Trophoblast cell (in vitro differentiated cells and primary cell): ENCODE measurements around the gene PGK1.

Experiments
- DNase-seq, 2 donors: peaks; one replicate each; pipeline ENCODE4 v3.0.0-alpha.2; 2016
- H2AFZ ChIP-seq: 2 replicates; pipeline ENCODE4 v1.6.1; 2013; ENCODE audit warnings: low read length, moderate library complexity, mild to moderate bottlenecking; ENCODE audit not compliant: insufficient read depth, poor library complexity
- H2AK5ac ChIP-seq: 2 replicates; pipeline ENCODE4 v1.6.1; 2013; ENCODE audit warnings: mild to moderate bottlenecking, low read length
- H2BK120ac ChIP-seq: 2 replicates; pipeline ENCODE4 v1.6.1; 2013; ENCODE audit warnings: low read length, mild to moderate bottlenecking, moderate library complexity; ENCODE audit not compliant: insufficient read depth, poor library complexity
- H2BK12ac ChIP-seq: 2 replicates; pipeline ENCODE4 v1.6.1; 2013; ENCODE audit warnings: mild to moderate bottlenecking, low read length, moderate library complexity
- H2BK5ac ChIP-seq: 2 replicates; pipeline ENCODE4 v1.6.1; 2013; ENCODE audit warnings: low read length, low read depth, moderate library complexity, mild to moderate bottlenecking; ENCODE audit not compliant: poor library complexity
- H3K14ac ChIP-seq: 2 replicates; pipeline ENCODE4 v1.6.1; 2013; ENCODE audit warnings: mild to moderate bottlenecking, low read length
- H3K18ac ChIP-seq: 2 replicates; pipeline ENCODE4 v1.6.1; 2013; ENCODE audit warnings: mild to moderate bottlenecking, low read length
- H3K23ac ChIP-seq: 2 replicates; pipeline ENCODE4 v1.6.1; 2013; ENCODE audit warnings: low read length
- H3K27ac ChIP-seq: 2 replicates; pipeline ENCODE4 v1.5.1; 2013; ENCODE audit warnings: low read depth, mild to moderate bottlenecking, inconsistent platforms, low read length, moderate library complexity
- H3K27me3 ChIP-seq: 2 replicates; pipeline ENCODE4 v1.6.1; 2013; ENCODE audit warnings: inconsistent platforms, mild to moderate bottlenecking, low read length, moderate library complexity; ENCODE audit not compliant: insufficient read depth
- H3K36me3 ChIP-seq, 2 experiments: 1 replicate in 1 of 2; 2 replicates in 1 of 2; pipeline ENCODE4 v1.6.1; 2013; ENCODE audit warnings: low read length in 2 of 2, mild to moderate bottlenecking in 2 of 2, moderate library complexity in 1 of 2; ENCODE audit not compliant: insufficient read depth in 2 of 2, control insufficient read depth in 1 of 2
- H3K4ac ChIP-seq: 2 replicates; pipeline ENCODE4 v1.6.1; 2013; ENCODE audit warnings: low read depth, mild to moderate bottlenecking, low read length, moderate library complexity
- H3K4me1 ChIP-seq, 2 experiments: 1 replicate in 1 of 2; 2 replicates in 1 of 2; pipeline ENCODE4 v1.6.1; 2013; ENCODE audit warnings: low read length in 2 of 2, mild to moderate bottlenecking in 2 of 2, moderate library complexity in 1 of 2; ENCODE audit not compliant: insufficient read depth in 2 of 2, control insufficient read depth in 1 of 2
- H3K4me2 ChIP-seq: 2 replicates; pipeline ENCODE4 v1.6.1; 2013; ENCODE audit warnings: inconsistent platforms, mild to moderate bottlenecking, low read length, moderate library complexity
- H3K4me3 ChIP-seq: 2 replicates; pipeline ENCODE4 v1.5.1; 2013; ENCODE audit warnings: mild to moderate bottlenecking, low read depth, low read length, inconsistent platforms
- H3K79me1 ChIP-seq: one replicate; pipeline ENCODE4 v1.6.1; 2013; ENCODE audit warnings: low read length
- H3K79me2 ChIP-seq: 2 replicates; pipeline ENCODE4 v1.6.1; 2013; ENCODE audit warnings: low read length, mild to moderate bottlenecking; ENCODE audit not compliant: control insufficient read depth, insufficient read depth, poor library complexity
- H3K9ac ChIP-seq: 2 replicates; pipeline ENCODE4 v1.6.1; 2013; ENCODE audit warnings: mild to moderate bottlenecking, low read length
- H3K9me3 ChIP-seq: 2 replicates; pipeline ENCODE4 v1.6.1; 2013; ENCODE audit warnings: low read depth, mild to moderate bottlenecking, control low read depth, inconsistent platforms, low read length; ENCODE audit not compliant: insufficient read depth
- H4K12ac ChIP-seq: 2 replicates; pipeline ENCODE4 v1.6.1; 2013; ENCODE audit warnings: low read depth, mild to moderate bottlenecking, low read length, moderate library complexity
- H4K8ac ChIP-seq: 2 replicates; pipeline ENCODE4 v1.6.1; 2013; ENCODE audit warnings: low read depth, mild to moderate bottlenecking, low read length, moderate library complexity
- H4K91ac ChIP-seq: one replicate; pipeline ENCODE4 v1.6.1; 2013; ENCODE audit warnings: low read depth, mild to moderate bottlenecking, low read length, moderate library complexity
- WGBS: extraction: QIAGEN DNeasy Blood & Tissue Kit; methylation state at CpG from one replicate; pipeline ENCODE4 v1.1.7; 2013; ENCODE audit warnings: missing lambda C conversion rate; ENCODE audit not compliant: insufficient read length, insufficient coverage; ENCODE audit errors: extremely low coverage; 5-methylcytosine and 5-hydroxymethylcytosine counted together

The PGK1 gene

GRCh38 chrX:78130396-78130795 is 26.3 kb downstream of the PGK1 start:
- Histone ChIP-seq H4K8ac (no peak overlapping the region), H4K12ac (no peak overlapping the region), H3K79me1 (no peaks in the 10 kb centered on the region), H3K79me2 (no peaks in the 10 kb centered on the region), H3K4ac (no peak overlapping the region), H4K91ac (no peak overlapping the region), H2BK5ac (no peak overlapping the region), H3K4me3 (no peak overlapping the region), H3K18ac (no peak overlapping the region), H3K23ac (no peak overlapping the region), H3K27ac (no peak overlapping the region), H3K36me3 (peaks cover 3 to 4% of the 10 kb centered on the region in 2 experiments), H3K27me3 (no peaks in the 10 kb centered on the region), H2AK5ac (no peak overlapping the region), H2BK12ac (no peak overlapping the region), H2AFZ (no peak overlapping the region), H3K14ac (no peak overlapping the region), H3K9ac (no peak overlapping the region), H3K4me2 (no peak overlapping the region), H3K4me1 (no peaks in the 10 kb centered on the region), H2BK120ac (no peak overlapping the region), H3K9me3 (no peaks in the 10 kb centered on the region)
- no CpG with 5 or more reads among the region's 1 CpG for WGBS
- DNase-seq = no peak

GRCh38 chrX:78131117-78131516 is 27.1 kb downstream of the PGK1 start:
- H2AK5ac ChIP-seq = no peak overlapping the region
- no peak overlapping the region for H4K8ac ChIP-seq
- H3K36me3 ChIP-seq = peaks cover 0 to 3% of the 10 kb centered on the region in 2 experiments
- H3K79me2 ChIP-seq = no peaks in the 10 kb centered on the region
- H3K4me3 ChIP-seq = no peak overlapping the region
- DNase-seq = no peak
- no peak overlapping the region for H3K14ac ChIP-seq
- no peak overlapping the region for H2BK12ac ChIP-seq
- no peak overlapping the region for H3K23ac ChIP-seq
- no peak overlapping the region for H3K9ac ChIP-seq
- H3K4ac ChIP-seq = no peak overlapping the region
- H3K9me3 ChIP-seq = no peaks in the 10 kb centered on the region
- H3K4me2 ChIP-seq = no peak overlapping the region
- no CpG with 5 or more reads among the region's 1 CpG for whole genome bisulfite sequencing
- H2BK120ac ChIP-seq = no peak overlapping the region
- no peak overlapping the region for H2AFZ ChIP-seq
- no peaks in the 10 kb centered on the region for H3K27me3 ChIP-seq
- no peak overlapping the region for H3K27ac ChIP-seq
- H4K91ac ChIP-seq = no peak overlapping the region
- no peak overlapping the region for H4K12ac ChIP-seq
- H3K79me1 ChIP-seq = no peaks in the 10 kb centered on the region
- H2BK5ac ChIP-seq = no peak overlapping the region
- H3K4me1 ChIP-seq = no peaks in the 10 kb centered on the region
- H3K18ac ChIP-seq = no peak overlapping the region

- no peaks in the 10 kb centered on the region for H3K9me3 ChIP-seq
- no peak overlapping the region for H3K4me3 ChIP-seq
- no peak overlapping the region for H3K4me2 ChIP-seq
- no peak overlapping the region for H2BK5ac ChIP-seq
- no peak overlapping the region for H3K18ac ChIP-seq
- no peak overlapping the region for H3K27ac ChIP-seq
- WGBS = no CpG with 5 or more reads among the region's 4 CpGs
- H4K91ac ChIP-seq = no peak overlapping the region
- no peak overlapping the region for H4K8ac ChIP-seq
- H3K36me3 ChIP-seq = peaks cover 0 to 3% of the 10 kb centered on the region in 2 experiments
- H3K4me1 ChIP-seq = no peaks in the 10 kb centered on the region
- no peak overlapping the region for H2AFZ ChIP-seq
- no peak overlapping the region for H2BK120ac ChIP-seq
- no peaks in the 10 kb centered on the region for H3K79me1 ChIP-seq
- H3K14ac ChIP-seq = no peak overlapping the region
- H3K23ac ChIP-seq = no peak overlapping the region
- H3K9ac ChIP-seq = no peak overlapping the region
- H3K79me2 ChIP-seq = no peaks in the 10 kb centered on the region
- H3K4ac ChIP-seq = no peak overlapping the region
- H2BK12ac ChIP-seq = no peak overlapping the region
- H4K12ac ChIP-seq = no peak overlapping the region
- H2AK5ac ChIP-seq = no peak overlapping the region
- no peak for DNase-seq
- H3K27me3 ChIP-seq = no peaks in the 10 kb centered on the region
These were observed 29.4 kb downstream of the PGK1 start for GRCh38 chrX:78133238-78133960.

- no peaks in the 10 kb centered on the region for H3K36me3 ChIP-seq
- no peak within 1 kb of the TSS for H3K27ac ChIP-seq
- peak within 1 kb of the TSS; percentile 88 for H4K91ac ChIP-seq
- peak within 1 kb of the TSS; percentile 85 for H4K12ac ChIP-seq
- peak within 1 kb of the TSS; percentile 91 for H2AFZ ChIP-seq
- H3K79me2 ChIP-seq = peaks cover 3% of the 10 kb centered on the region
- H3K4ac ChIP-seq = peak within 1 kb of the TSS; percentile 44
- H3K14ac ChIP-seq = peak within 1 kb of the TSS; percentile 90
- WGBS = no CpG with 5 or more reads among the region's 59 CpGs
- H3K9me3 ChIP-seq = no peaks in the 10 kb centered on the region
- H2AK5ac ChIP-seq = no peak within 1 kb of the TSS
- no peak within 1 kb of the TSS for H2BK120ac ChIP-seq
- peaks cover 3% of the 10 kb centered on the region for H3K79me1 ChIP-seq
- H3K4me3 ChIP-seq = peak within 1 kb of the TSS; percentile 90
- H2BK12ac ChIP-seq = no peak within 1 kb of the TSS
- H3K4me2 ChIP-seq = peak within 1 kb of the TSS; percentile 62
- H3K18ac ChIP-seq = peak within 1 kb of the TSS; percentile 14
- no peaks in the 10 kb centered on the region for H3K27me3 ChIP-seq
- H2BK5ac ChIP-seq = peak within 1 kb of the TSS; percentile 19
- peak within 1 kb of the TSS; percentile 89 for H4K8ac ChIP-seq
- no peaks in the 10 kb centered on the region for H3K4me1 ChIP-seq
- peak; percentile 71 to 77 for DNase-seq
- no peak within 1 kb of the TSS for H3K23ac ChIP-seq
- H3K9ac ChIP-seq = peak within 1 kb of the TSS; percentile 67
These were observed 35.4 kb downstream of the PGK1 start, which contains the start of gene TAF9B for GRCh38 chrX:78139160-78140123. Gene TAF9B, minus strand, starts transcription at chrX:78139650. Its CDS starts 39 bp downstream, at chrX:78139611.
